ENCODE results near the gene NCOA1.
"Not testable (repeated sequence)": the region's sequence is repeated elsewhere in the genome, so short reads cannot be mapped to it uniquely, and the experiment has no call there.

Gene NCOA1

DNA sequence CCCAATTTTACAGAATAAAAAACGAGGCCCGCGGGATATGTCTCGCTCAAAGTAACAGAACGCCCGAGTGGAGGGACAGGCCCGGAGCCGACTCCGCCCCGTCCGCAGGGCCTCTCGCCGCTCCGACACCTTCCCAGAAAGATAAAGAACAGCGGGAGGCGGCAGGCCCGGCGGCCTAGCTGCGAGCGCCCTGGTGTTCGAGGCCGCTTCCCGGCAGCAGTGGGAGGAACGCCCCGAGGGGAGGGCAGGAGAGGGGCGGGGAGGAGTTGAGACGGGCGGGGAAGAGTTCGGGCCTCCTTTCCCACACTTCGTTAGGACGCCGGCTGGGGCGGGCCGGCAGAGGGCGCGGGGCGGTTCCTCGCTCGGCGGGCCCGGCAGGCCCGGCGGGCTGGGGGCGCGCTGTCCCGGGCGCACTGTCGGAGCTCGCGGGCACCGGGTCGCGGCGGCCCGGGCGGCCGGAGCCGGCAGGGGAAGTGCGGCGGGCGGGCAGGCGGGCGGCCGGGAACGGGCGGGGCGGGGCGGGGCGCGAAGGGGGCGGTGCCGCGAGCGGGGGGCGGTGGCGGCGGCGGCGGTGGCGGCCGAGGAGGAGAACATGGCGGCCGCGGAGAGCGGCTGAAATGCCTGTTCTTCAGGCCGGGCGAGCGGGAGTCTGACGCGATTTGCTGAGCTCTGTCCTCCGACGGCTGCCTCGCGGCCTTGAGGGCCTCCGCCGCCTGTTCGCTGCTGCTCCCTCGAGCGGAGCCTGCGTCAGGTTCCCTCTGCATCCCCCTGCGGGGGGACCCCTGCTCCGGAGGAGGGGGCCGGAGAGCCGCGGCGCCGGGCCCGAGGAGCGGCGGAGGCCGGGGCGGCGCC is at the start of gene NCOA1:
Gene NCOA1, plus strand, starts transcription at position 565 of the 852 bp plus-strand sequence. CDS start 167,424 bp downstream, outside the sequence.
- peak; percentile 81 for DNase-seq

DNA sequence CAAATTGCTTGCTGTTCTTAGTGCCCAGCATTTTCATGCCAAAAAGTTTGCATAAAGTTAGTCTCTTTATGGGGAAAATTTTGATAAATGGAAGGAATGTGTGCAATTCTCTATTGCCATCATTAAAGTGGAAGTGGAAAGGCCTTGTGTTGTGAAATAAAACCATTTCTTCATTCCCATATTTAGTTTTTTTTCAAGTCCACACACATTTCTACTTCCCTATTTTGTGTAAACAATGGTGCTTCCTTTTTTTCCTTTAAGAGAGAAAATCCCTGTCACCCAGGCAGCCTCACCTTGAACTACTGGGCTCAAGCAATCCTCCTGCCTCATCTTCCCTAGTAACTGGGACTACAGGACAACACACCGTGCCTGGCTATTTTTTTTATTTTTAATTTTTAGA is 42.3 kb upstream of the NCOA1 start:
- DNase-seq: no peak

DNA sequence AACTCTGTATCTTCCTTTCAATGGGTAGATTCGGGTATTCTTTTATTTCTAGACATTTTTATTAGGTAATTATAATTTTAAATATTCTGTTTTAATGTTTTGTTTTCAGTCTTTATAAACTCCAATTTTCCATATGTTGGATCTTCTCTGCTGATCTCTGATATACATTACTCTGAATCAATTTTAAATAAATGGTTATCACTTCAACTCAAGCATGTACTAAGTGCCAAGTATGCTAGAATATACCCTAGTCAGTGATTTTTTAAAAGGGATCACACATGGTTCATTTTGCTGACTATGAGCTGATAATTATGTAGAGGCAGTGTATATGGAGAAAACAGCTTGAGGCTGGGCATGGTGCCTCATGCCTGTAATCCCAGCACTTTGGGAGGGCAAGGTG is 41.7 kb upstream of the NCOA1 start:
- no peak for DNase-seq

DNA sequence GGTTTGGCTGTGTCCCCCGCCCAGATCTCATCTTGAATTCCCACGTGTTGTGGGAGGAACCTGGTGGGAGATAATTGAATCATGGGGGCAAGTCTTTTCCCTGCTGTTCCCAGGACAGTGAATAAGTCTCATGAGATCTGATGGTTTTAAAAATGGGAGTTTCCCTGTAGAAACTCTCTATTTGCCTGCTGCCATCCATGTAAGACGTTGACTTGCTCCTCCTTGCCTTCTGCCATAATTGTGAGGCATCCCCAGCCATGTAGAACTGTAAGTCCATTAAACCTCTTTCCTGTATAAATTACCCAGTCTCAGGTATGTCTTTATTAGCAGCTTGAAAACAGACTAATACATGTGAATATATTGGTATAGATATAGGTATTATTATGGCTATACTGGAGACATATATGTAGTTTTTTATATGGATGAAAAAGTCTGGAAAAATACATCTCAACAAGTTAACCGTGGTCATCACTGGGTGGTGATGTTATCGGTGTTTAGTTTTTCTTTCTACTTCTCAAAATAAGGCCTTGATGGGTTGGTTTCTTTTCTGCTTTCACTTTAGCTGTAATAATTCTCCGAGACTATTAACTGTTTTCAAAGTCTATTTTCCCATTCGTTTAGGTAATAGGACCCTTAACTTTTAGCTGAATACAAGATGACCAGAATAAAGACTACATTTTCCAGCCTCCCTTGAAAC is 39.1 kb upstream of the NCOA1 start:
- no peak for DNase-seq

GRCh38 chr2:24452502-24452885 is 38.6 kb upstream of the NCOA1 start:
- no peak for DNase-seq

DNA sequence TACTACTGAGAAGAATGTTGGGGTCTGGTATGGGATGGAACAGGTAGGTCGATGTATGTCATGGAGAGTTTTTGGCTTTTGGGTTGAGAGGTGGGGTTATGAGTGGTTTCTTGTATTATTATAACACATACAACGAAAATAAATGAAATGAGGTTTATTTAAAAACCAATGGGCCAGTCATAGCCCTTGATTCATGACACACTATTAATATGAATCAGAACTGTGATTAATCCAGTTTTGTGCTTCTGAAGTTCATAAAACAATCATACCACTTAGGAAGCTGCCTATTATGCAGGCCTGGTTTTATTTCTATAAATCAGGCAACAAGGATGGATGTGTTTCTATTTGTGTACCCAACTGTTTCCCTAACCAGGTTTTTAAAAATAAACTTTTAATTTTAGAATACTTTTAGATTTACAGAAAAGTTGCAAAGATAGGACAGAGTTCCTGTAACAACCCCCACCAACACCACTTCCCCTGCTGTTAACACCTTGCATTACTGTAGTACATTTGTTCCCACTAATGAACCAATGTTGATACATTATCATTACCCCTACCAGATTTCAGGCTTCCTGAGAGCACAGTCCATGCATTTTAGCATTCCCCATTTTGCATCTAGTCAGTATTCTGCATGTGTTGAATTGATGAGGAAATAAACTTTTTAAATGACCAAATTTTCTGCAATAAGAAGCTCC is 37.5 kb upstream of the NCOA1 start:
- no peak for DNase-seq

DNA sequence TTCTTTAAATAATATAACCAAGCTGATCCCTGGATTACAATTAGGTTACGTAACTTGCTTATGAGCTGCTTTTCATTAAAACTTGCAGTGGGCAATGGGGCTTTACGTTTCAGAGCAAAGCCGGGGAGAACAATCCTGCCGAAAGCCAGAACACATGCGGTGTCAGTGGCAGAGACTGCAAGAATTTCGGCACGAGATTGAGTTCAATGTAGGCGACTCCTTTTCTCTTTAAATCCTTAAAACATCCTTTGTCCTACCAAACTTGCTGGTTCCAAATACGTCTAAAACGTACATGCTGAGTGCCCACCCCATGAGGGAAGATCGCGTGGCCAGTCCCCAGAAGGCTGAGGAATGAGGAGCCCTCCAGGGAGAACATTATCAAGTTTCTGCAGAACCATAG is 36.8 kb upstream of the NCOA1 start:
- DNase-seq: no peak

DNA sequence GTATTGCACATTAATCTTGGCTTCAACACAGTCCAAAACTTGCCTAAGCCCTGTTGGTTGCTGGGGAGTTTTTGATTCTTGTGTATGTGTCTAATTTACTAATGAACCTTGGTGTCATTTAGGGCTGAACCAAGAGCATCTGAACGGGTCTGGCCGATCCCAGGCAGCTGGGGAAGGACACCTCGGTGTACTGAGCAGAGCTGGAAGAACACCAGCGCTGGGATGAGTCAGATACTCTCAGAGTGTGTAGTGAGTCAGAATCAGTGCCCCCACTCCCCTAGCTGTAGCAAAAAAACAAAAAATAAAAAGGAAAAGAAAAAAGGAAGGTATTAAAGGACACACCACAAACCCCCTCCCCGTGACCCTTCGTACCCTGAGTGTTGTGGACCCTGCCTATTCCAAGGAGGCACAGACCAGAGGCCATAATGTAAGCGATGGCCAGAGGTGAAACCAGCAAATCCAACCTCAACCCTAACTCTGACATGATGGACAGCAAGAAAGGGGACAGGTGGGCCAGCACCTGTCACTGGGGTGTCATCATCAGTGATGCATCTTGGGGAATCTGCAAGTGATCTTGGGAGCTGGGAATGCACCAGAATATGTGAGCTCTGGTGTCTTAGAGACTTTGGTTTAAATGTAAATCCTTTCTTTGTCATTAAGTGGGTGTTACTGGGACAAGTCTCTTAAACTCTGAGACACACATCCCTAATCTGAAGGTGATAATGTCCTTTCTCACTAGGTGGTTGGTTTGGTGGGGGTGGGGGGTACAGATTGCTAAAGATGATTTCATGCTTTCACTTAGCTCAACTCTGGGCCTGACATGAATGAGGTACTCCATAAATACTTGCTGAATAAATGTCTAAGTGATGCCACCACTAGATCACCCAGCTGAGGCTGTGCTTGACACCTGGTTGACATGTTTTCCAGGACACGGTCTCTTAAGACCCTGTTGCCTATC is 34.2 kb upstream of the NCOA1 start:
- no peak for DNase-seq

- DNase-seq: no peak
Measured at GRCh38 chr2:24457696-24458386, 33.2 kb upstream of the NCOA1 start.

- DNase-seq: peak; percentile 9
Measured at GRCh38 chr2:24459224-24460161, 31.6 kb upstream of the NCOA1 start.

GRCh38 chr2:24461685-24462084 is 29.4 kb upstream of the NCOA1 start:
- DNase-seq: no peak

- no peak for DNase-seq
Measured at GRCh38 chr2:24463271-24463670, 27.8 kb upstream of the NCOA1 start.

DNA sequence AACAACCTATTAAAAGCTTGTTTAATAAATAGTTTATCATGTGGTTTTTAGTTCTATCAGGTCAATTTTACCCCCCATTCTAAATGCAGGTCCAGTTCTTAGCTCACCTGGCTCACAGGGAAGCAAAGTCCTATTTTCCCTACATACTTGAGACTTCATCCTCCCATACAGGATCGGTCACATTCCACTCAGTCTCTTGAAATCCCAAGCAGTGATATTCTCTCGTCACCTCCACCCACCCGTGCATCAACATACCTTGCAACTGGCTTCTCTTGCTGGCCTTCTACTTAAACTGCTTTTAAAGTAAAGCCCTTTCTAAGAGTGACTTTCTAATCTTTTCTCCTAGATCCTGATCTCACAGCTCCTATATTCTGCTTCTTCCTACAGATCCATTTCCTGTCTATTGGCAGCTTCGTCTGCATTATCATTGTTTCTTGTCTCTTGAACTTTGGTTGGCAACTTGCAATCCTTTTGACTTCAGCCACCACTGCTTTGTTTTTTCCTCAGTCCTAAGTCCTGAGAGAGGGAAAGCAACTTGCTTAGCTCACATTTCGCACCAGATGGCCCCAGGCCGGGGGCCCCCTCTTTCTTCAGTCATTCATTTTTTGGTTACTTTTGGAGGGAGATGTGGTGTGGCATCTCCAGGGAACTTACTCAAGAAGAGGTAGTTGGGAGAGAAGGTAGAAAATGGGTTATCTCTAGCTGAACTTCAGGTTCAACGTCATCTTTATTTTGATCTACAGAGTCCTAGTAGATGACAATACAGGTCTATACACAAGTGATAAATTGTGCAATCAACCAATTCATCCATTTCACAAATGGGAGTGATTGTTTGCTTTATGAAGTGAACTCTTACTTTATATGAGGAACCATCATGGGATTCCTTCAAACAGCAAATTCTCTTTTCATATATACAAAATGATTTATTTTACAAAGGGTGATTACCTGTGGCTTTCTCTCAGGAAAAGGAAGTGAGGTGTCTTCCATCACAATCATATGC is 23.9 kb upstream of the NCOA1 start:
- no peak for DNase-seq

DNA sequence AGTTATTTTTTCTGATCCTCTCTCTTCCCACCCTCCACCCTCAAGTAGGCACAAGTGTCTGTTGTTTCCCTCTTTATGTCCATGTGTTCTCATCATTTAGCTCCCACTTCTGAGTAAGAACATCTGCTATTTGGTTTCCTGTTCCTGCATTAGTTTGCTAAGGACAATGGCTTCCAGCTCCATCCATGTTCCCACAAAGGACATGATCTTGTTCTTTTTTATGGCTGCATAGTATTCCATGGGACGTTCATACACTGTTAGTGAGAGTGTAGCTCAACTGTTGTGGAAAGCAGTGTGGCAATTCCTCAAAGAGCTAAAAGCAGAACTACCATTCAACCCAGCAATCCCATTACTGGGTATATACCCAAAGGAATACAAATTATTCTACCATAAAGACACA is 22.6 kb upstream of the NCOA1 start:
- not testable (repeated sequence) for DNase-seq

DNA sequence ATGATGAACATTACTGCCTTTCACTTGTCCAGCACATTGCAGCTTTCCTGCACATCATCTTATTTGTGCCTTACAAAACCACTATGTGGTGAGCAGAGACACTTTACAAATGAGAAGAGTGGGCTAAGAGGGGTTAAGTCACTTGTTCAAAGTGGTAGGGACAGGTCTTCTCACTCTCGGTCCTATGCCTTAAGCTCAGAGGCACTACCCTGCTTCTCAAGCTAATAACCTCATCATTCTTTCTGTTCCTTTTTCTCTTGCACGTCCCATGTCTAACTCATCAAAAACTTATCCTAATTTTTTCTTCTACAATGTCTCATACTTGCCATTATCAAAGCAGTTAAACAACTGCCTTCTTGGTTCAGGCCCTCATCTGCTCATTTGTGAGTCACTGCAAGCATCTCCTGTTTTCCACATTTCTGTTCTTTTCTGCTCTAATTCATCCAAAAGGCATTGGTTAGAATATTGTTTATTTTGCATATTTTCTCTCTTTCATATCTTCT is 21.9 kb upstream of the NCOA1 start:
- no peak for DNase-seq

DNA sequence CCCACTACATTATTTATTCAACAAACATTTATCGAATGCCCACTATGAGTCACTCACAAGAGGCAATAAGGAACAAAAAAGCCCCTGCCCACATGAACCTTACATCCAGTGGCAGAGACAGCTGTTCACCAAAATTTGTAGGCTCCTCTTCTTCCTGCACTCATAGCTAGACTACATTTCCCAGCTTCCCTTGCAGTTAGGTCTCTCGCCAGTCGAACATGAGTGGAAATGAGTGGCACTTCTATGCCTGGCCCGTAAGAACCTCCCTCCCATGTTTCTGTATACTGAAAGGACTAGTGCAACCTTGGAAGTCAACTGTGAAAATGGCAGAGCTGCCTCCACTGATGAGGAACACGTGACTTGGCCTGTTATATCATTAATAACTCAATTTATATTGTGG is 19.4 kb upstream of the NCOA1 start:
- no peak for DNase-seq

GRCh38 chr2:24472416-24472815 is 18.6 kb upstream of the NCOA1 start:
- DNase-seq: no peak

- no peak for DNase-seq
Measured at GRCh38 chr2:24473626-24474025, 17.4 kb upstream of the NCOA1 start.

- DNase-seq: no peak
Measured at GRCh38 chr2:24474053-24474452, 17.0 kb upstream of the NCOA1 start.

All from NCI-H1436 (cell line).